GM18951 (cell line): Measurements from ENCODE around the gene PPP3CA.

Source experiments
- POLR2A ChIP-seq: IDR thresholded peaks from 4 replicates; pipeline ENCODE4 v1.6.1; 2011; ENCODE audit warnings: mild to moderate bottlenecking; ENCODE audit not compliant: insufficient read length, insufficient read depth; ENCODE audit errors: extremely low read depth
- in situ Hi-C: fragments of 300-500 bp; cut with MboI; formaldehyde crosslinking; loops from one replicate; pipeline ENCODE4 v1.12.0; 2022; ENCODE audit warnings: low sequenced_read_pairs, mixed read lengths, inconsistent platforms; ENCODE audit not compliant: unreplicated experiment

The PPP3CA gene

GRCh38 chr4:101218346-101218745, 129.0 kb downstream of the PPP3CA start:
- in situ Hi-C loops: no loop called here

GRCh38 chr4:101217353-101218031, 129.8 kb downstream of the PPP3CA start:
- in situ Hi-C loops: no loop called here
- no peak for TF ChIP-seq POLR2A

More at GRCh38 chr4:101218346-101218745, 129.0 kb downstream of the PPP3CA start:
- no peak for TF ChIP-seq POLR2A

GRCh38 chr4:101211146-101211553, 136.2 kb downstream of the PPP3CA start:
- no peak for TF ChIP-seq POLR2A
- in situ Hi-C loops: no loop called here

DNA sequence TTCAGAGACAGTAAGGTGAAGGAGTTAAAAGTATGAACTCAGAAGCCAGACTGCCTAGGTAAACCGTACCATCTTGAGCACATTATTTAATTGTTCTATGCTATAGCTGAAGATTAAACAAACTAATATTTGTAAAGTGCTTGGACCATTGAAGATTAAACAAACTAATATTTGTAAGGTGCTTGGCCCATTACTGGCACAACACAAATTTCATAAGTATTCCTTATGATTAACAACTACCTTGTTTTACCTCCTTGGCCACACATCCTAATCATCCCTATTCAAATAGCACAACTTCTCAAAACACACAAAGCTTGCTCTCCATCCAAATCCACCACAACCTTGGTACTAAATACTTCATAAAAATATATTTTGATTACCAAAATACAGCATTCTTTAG, 137.0 kb downstream of the PPP3CA start:
- TF ChIP-seq POLR2A: no peak
- in situ Hi-C loops: no loop called here

DNA sequence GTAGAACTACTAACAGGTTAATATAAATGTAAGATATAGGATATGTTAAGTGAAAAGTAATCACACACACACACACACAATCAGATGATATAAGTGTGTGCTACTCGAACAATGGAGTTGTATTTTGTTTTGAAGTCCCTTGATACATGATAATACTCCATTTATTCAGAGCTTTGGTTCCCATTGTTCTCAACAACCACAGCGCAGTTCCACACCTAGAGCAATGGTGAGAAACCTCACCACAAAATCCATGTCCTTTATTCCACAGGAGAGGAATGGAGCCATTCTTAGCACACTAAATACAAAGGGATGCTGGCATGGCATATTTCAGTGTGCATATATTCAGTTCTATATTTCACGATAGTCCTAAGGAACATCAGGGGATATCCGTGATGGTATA, 139.2 kb downstream of the PPP3CA start:
- in situ Hi-C loops: no loop called here
- TF ChIP-seq POLR2A: no peak

DNA sequence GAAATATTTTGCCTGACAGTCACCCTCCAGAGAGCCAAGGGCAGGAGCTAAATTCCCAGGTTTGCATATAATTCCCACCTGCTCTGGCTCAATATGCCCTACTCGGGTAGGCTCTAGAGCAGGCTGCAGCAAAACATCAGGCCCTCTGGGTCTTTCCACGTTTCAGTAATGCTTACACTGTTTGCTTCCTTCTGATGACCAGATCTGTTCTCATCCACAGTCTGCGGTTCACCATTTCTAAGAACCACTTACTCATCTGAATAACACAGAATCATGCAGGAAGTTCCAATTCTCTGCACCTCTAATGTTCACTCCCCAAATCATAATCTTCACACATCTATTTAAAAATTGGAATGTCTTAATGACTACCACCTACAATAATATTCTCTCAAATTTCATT, 141.4 kb downstream of the PPP3CA start:
- TF ChIP-seq POLR2A: no peak
- in situ Hi-C loops: no loop called here

DNA sequence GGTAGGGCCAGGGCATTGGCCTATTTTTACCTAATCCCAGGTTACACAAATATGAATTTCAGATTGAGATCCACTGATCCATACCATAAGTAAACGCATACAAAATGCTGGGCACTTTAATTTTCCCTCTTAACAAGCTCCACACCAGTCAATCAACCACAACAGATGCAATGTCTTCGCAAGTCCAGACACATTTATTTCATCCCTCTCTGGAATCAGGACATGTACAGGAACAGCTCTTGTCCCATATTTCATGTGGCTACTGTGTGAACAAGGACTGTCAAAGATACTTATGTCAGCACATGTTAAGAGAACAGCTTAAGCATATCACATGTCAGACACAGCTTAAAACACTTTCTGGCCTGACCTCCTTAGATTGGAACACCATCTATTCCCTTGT, 145.9 kb downstream of the PPP3CA start:
- in situ Hi-C loops: no loop called here

DNA sequence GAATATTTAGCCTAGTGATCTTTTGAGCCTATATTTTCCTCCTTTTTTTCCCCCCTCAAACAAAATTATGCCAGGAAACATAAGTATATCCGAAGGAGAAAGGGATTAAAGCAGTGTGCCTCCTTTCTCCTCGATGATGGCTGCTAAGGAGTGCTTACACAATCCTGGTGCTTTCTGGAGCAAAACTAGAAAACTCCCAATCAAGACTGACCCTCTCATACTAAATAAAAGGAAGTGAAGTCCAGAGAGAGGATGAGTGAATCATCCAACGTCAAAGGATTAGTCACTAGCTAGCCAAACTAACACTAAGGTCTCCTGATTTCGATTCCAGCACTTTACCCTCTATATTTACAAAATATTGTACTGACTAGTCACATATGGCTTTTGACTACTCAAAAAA, 146.8 kb downstream of the PPP3CA start:
- in situ Hi-C loops: no loop called here
- TF ChIP-seq POLR2A: no peak

More for the DNA sequence above, 145.9 kb downstream of the PPP3CA start:
- no peak for TF ChIP-seq POLR2A

- TF ChIP-seq POLR2A: no peak
- in situ Hi-C loops: no loop called here
Measured at GRCh38 chr4:101199507-101200285, 147.6 kb downstream of the PPP3CA start.

GRCh38 chr4:101198682-101199339, 148.5 kb downstream of the PPP3CA start:
- TF ChIP-seq POLR2A: no peak
- in situ Hi-C loops: no loop called here

DNA sequence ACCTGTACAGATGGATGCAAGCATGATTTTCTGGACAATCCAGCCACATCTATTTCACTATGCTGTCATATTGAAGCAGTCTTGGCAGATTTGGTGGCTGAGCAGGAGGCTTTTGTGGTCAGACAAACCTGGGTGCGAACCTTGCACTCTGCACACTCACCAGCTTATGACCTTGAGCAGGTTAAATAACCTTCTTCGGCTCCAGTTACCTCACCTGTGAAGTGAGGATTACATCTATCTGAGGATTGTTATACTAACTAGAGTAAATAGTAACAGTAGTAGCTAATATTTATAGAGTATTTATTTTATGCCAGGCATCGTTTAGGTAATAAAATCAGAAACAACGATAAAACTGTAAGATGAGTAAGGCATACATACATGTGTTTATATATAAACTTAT, 150.0 kb downstream of the PPP3CA start:
- in situ Hi-C loops: no loop called here
- TF ChIP-seq POLR2A: no peak

GRCh38 chr4:101192244-101192643, 155.1 kb downstream of the PPP3CA start:
- no peak for TF ChIP-seq POLR2A
- in situ Hi-C loops: no loop called here

DNA sequence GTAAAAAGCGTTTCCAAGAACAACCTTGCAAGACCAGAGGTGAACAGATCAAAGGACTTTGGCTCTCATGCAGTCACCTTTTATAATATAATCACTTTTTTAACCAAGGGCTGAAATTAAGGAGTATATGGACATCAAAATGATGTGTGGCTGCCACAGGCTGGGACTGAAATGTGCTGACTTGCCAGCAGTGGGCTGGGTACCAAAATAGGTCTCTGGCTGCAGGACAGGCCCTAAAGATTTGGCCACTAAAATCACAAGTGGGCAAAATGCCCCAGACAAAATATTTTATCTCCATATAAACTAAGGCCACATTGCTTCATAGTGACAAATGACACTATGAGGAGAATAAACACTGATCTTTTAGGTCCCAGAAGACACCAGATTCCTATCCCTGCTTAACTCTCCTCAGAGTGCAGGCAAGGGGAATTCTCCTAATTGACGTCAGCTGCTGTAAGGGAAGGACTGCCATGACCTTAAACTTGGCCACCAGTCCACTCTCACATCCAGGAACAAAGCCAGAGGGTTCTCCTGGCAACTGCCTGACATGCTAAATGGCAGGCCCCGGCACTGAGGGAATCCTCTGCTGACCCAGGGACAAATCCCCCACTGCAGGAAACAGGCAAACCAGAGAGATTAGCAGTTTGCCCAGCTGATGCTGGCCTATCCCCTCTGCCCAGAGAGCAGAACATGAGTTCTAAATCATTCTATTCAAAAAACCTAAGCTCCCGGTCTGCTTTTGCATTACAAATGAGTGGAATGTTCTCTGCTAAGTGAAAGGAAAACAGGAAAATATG, 155.8 kb downstream of the PPP3CA start:
- in situ Hi-C loops: no loop called here
- TF ChIP-seq POLR2A: no peak
